ENCODE measurements around the gene MARK3.
A peak's percentile ranks its signal among the peaks of the same experiment; 100 is the strongest.

Gene MARK3

DNA sequence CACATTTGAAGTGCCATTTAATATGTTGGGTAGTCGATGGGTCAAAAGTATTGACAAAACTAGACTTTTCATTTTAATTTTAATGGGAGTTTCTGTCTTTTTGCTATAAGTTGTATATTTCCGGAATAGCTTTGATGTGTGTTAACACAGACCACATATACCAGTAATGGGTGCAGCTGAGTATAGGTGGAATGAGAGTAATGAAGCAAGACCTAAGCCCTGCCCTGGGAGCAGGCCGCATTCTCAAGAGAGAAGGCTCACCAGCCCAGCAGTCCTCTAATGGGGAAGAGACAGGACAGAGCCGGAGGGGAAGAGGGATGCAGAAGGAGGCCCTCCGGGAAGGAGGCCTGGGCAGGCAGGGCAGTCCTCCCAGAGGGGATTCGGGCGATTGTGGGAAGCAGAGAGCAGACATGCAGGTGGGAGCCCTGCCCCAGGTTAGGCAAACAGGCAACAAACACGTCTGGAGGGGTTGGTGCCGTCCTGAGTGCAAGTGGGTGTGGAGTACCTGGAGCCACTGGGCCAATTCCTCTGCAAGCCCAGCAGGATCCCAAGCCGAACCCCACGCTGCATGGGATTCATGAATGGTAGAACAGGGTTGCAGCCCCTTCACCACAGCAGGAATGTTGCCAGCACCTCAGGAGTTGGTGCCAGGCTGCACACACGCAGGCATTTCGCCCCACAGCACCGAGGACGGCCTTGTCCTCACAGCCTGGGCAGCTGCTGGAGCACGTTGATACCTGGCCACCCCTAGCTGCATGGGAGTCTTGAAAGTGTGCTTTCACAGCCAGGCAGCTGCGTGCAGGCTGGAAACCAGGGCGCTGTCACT is 129.6 kb downstream of the MARK3 start:
- H3K27me3 ChIP-seq, result peaks cover 16% of the 10 kb centered on the region
- H3K4me3 ChIP-seq (ENCODE audit: low read depth in 1 of 2, low read length in 1 of 2), result no peak overlapping the region
- no peak overlapping the region for H3K27ac ChIP-seq
- H3K9me3 ChIP-seq, result no peaks in the 10 kb centered on the region
- peaks cover 48% of the 10 kb centered on the region for H3K36me3 ChIP-seq
- peaks cover 5 to 10% of the 10 kb centered on the region in 2 experiments for H3K4me1 ChIP-seq (ENCODE audit: control insufficient read depth in 1 of 2, insufficient read depth in 1 of 2, low read depth in 1 of 2, low read length in 1 of 2)
- TF ChIP-seq CTCF (IDR thresholded peaks at IDR 0.05), result no peak

DNA sequence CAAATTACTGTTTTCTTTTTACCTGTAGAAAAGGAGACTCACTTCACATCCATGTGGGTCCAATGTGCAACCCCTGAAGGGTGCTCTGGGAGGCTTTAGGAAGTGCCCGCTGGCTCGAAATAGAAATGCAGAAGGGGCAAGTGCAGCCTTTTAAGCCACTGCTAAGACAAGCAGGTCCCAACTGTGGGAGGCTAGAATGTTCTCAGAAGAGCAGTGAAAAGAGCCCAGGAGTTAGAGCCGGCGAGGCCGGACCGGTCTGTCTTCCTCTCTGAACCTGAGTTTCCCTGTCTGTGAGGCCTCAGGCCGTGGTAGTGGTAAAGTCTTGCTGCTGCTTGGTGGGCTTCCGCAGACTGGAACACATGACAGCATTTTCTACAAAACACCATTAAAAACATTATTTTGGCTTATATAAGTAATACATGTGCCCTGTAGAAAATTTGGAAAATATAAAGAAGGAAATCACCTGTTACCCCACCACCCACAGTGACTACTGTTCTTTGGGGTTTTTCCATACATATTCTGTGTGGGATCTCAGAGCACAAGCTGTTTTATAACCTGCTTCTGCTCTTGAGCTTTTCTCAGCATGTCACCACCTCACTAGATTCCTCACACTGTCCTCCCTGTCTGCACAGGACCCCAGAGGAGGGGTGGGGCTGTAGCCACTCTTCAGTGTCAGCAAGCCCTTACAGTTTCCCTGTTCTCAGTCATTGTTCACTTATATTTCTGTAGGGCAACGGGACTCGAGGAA is 131.4 kb downstream of the MARK3 start:
- Histone ChIP-seq H3K27me3 (peaks cover 34% of the 10 kb centered on the region), H3K4me1 (ENCODE audit: control insufficient read depth in 1 of 2, insufficient read depth in 1 of 2, low read depth in 1 of 2, low read length in 1 of 2) (peaks cover 11 to 21% of the 10 kb centered on the region in 2 experiments), H3K27ac (no peak overlapping the region), H3K4me3 (ENCODE audit: low read depth in 1 of 2, low read length in 1 of 2) (no peak overlapping the region), H3K36me3 (peaks cover 31% of the 10 kb centered on the region), H3K9me3 (no peaks in the 10 kb centered on the region)
- TF ChIP-seq CTCF (IDR thresholded peaks at IDR 0.05), result no peak

DNA sequence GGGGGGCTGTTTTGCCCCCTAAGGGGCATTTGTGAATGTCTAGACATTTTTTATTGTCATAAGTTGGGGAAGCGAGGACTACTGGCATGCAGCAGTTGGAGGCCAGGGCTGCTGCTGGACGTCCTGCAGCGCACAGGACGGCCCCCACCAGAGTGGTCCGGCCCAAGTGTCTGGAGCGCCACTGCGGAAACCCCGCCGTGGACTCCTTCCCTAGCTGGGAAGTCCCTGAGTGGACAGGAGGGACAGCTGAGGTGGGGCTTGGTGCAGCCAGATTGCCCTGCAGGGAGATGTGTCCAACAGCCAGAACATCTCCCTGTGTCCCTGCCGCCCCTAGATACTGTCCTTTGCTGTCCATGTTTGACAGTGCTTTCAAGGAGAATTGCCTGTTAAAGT is 132.0 kb downstream of the MARK3 start:
- peaks cover 27% of the 10 kb centered on the region for H3K36me3 ChIP-seq
- no peak overlapping the region for H3K27ac ChIP-seq
- H3K4me1 ChIP-seq (ENCODE audit: control insufficient read depth in 1 of 2, insufficient read depth in 1 of 2, low read depth in 1 of 2, low read length in 1 of 2), result peaks cover 14 to 27% of the 10 kb centered on the region in 2 experiments
- H3K9me3 ChIP-seq, result no peaks in the 10 kb centered on the region
- H3K4me3 ChIP-seq (ENCODE audit: low read depth in 1 of 2, low read length in 1 of 2), result no peak overlapping the region
- H3K27me3 ChIP-seq, result peaks cover 39% of the 10 kb centered on the region
- TF ChIP-seq CTCF (IDR thresholded peaks at IDR 0.05), result no peak

- peaks cover 20% of the 10 kb centered on the region for H3K36me3 ChIP-seq
- peaks cover 20 to 32% of the 10 kb centered on the region in 2 experiments for H3K4me1 ChIP-seq (ENCODE audit: control insufficient read depth in 1 of 2, insufficient read depth in 1 of 2, low read depth in 1 of 2, low read length in 1 of 2)
- TF ChIP-seq CTCF (IDR thresholded peaks at IDR 0.05), result no peak
- no peak overlapping the region for H3K4me3 ChIP-seq (ENCODE audit: low read depth in 1 of 2, low read length in 1 of 2)
- no peak overlapping the region for H3K27ac ChIP-seq
- peaks cover 46% of the 10 kb centered on the region for H3K27me3 ChIP-seq
- H3K9me3 ChIP-seq, result no peaks in the 10 kb centered on the region
Measured at GRCh38 chr14:103517721-103518421, 132.7 kb downstream of the MARK3 start.

GRCh38 chr14:103518422-103519042 is 133.3 kb downstream of the MARK3 start:
- Histone ChIP-seq H3K27ac (no peak overlapping the region), H3K4me3 (ENCODE audit: low read depth in 1 of 2, low read length in 1 of 2) (no peak overlapping the region), H3K9me3 (no peaks in the 10 kb centered on the region), H3K4me1 (ENCODE audit: control insufficient read depth in 1 of 2, insufficient read depth in 1 of 2, low read depth in 1 of 2, low read length in 1 of 2) (peaks cover 22 to 36% of the 10 kb centered on the region in 2 experiments), H3K36me3 (peaks cover 14% of the 10 kb centered on the region), H3K27me3 (peaks cover 53% of the 10 kb centered on the region)
- peak; percentile 68 for TF ChIP-seq CTCF (IDR thresholded peaks at IDR 0.05)

Data from neutrophil (primary cell).